ENCODE results near the gene GLTPD2.

The GLTPD2 gene

GRCh38 chr17:4772235-4772613 lies 16.5 kb upstream of the GLTPD2 start:
- DNase-seq, result no peak

- peak; percentile 44 for DNase-seq
These were observed 10.6 kb upstream of the GLTPD2 start for GRCh38 chr17:4777969-4778760.

- DNase-seq, result no peak
These were observed 8.3 kb upstream of the GLTPD2 start for GRCh38 chr17:4780325-4780955.

- no peak for DNase-seq
These were observed 6.1 kb upstream of the GLTPD2 start for GRCh38 chr17:4782652-4783051.

- DNase-seq, result no peak
These were observed 3.3 kb upstream of the GLTPD2 start for GRCh38 chr17:4785311-4786105.

- DNase-seq, result no peak
These were observed 2.7 kb upstream of the GLTPD2 start, which contains the start of gene VMO1 for GRCh38 chr17:4786106-4786511. TSS of gene VMO1 (minus strand) at chr17:4786364. CDS start at chr17:4786352, 12 bp downstream.

- DNase-seq, result no peak
These were observed 2.2 kb upstream of the GLTPD2 start for GRCh38 chr17:4786516-4786915.

- DNase-seq, result no peak
These were observed 481 bp upstream of the GLTPD2 start for GRCh38 chr17:4788159-4788806.

- peak; percentile 48 for DNase-seq
These were observed 862 bp downstream of the GLTPD2 start for GRCh38 chr17:4789701-4789950.

GRCh38 chr17:4789951-4790704 lies 1.4 kb downstream of the GLTPD2 start:
- peak; percentile 83 for DNase-seq

GRCh38 chr17:4790705-4791088 lies 1.9 kb downstream of the GLTPD2 start:
- no peak for DNase-seq

GRCh38 chr17:4795168-4795567 lies 6.4 kb downstream of the GLTPD2 start:
- DNase-seq, result no peak

GRCh38 chr17:4796552-4796920 lies 7.8 kb downstream of the GLTPD2 start:
- DNase-seq, result peak; percentile 14

GRCh38 chr17:4800462-4801196 lies 11.9 kb downstream of the GLTPD2 start:
- DNase-seq, result peak; percentile 31

GRCh38 chr17:4802228-4802627 lies 13.5 kb downstream of the GLTPD2 start, which contains the start of gene C17orf114:
TSS of gene C17orf114 (minus strand) at chr17:4802328.
- no peak for DNase-seq

- no peak for DNase-seq
These were observed 17.7 kb downstream of the GLTPD2 start for GRCh38 chr17:4806456-4806776.

GRCh38 chr17:4806777-4807604 lies 18.2 kb downstream of the GLTPD2 start, which contains the start of gene PLD2:
TSS of gene PLD2 (plus strand) at chr17:4807152. CDS start at chr17:4807773, 621 bp downstream.
- DNase-seq, result peak; percentile 67

GRCh38 chr17:4807605-4808377 lies 19.0 kb downstream of the GLTPD2 start:
- no peak for DNase-seq

GRCh38 chr17:4808378-4808767 lies 19.6 kb downstream of the GLTPD2 start:
- no peak for DNase-seq

- DNase-seq, result no peak
These were observed 22.0 kb downstream of the GLTPD2 start for GRCh38 chr17:4810696-4811290.
